GM21619 (cell line): Measurements from ENCODE around the gene NPTX1.

Experiments used
- ATAC-seq: cut with Tn5 transposase; IDR thresholded peaks from one replicate; pipeline ENCODE4 v1.9.1; 2021; ENCODE audit not compliant: unreplicated experiment

NPTX1 gene

GRCh38 chr17:80481284-80482057 lies 5.1 kb upstream of the NPTX1 start:
- ATAC-seq, result no peak

DNA sequence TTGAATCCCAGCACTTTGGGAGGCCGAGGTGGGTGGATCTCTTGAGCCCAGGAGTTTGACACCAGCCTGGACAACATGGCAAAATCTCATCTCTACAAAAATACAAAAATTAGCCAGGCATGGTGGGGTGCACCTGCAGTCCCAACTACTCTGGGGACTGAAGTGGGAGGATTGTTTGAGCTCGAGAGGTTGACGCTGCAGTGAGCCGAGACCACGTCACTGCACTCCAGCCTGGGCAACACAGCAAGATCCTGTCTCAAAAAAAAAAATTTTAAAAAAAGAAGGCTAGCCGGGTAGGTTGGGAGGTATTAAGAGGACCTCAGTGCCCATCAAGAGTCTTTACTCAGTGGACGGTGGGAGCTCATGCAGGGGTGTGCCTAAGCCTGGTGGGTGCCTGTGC lies 3.8 kb upstream of the NPTX1 start:
- ATAC-seq, result no peak

DNA sequence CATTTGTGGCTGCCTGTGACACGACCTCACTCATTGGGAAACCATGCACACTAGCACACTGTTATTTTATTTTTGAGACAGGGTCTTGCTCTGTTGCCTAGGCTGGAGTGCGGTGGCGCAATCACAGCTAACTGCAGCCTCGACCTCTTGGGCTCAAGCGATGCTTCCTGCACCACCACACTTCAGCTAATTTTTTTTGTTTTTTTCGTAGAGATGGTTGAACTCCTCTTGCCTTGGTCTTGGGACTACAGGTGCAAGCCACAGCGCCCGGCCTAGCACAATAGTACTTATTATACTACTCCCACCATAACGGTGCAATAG lies 2.8 kb upstream of the NPTX1 start:
- no peak for ATAC-seq

DNA sequence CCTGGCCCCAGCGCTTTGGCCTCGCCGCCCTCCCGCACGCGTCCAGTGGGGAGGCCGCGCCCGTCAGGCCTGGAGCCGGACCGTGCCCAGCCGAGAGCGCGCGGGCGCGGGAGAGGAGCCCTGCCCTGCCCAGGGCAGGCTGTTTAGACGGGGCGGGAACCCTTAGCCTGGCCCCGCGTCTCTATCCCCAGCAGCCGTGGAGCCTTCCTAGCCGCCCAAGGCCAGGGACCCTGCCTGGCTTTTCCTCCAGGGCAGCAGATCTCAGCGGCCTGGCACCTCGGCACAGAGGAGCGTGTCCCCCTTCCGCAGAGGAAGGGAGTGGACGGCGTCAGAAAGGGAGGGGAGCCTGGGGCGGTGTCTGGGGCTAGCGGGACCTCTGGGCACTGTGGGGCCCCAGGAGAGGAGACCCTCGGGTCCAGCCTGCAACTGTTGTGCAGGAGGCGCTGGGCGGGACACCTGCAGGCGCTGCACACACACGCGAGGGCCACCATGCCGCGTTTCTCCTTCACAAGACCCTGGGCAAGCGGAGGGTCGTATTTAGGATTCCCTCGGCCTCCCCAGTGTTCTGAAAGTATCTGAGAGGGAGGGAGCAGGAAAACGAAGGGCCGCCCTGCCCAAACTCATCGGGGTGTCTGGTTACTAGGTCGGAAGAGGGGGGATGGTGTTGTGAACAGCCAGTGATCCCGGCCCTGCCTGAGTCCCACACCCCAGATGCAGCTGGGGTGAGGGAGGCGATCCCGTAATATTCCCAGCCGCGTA lies 2.3 kb upstream of the NPTX1 start:
- no peak for ATAC-seq

DNA sequence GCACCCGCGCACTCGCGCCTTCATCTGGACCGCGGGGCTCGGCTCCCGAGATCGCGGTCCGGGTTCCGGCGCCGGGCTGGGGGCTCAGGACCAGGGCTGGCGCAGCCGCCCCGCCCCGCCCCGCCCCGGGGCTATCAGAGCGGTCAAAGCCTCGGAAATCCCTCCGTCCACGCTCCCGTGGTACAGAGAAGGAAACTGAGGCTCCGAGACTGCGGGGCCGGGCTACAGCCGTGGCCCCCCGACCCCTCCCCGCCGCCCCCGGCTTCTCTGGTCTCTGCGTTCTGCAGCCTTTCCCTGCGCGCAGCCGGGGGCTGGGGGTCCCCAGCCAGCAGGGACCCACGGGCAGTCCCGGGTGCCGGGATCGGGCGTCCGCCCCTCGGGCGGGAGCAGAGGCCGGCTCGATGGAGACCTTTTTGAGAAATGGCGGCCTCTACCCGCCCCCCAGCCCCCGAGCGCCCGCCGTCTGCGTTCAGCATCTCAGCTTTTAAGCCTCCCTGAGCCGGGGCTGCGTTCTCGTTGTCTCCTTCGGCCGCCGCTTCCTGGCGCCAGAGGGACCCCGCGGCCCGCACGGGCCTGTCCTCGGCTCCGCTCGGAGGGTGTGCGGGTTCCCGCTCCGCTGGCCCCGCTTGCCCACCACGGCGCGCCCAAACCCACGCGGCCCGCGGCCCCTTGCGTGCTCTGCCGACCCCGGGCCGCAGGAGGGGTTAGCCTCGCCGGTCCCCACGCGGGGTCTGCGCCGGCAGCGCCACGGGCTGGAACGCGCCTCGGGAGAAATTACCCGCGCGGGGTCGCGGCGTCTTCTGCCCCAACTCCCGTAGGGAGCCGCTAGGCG lies 1.5 kb upstream of the NPTX1 start:
- no peak for ATAC-seq

DNA sequence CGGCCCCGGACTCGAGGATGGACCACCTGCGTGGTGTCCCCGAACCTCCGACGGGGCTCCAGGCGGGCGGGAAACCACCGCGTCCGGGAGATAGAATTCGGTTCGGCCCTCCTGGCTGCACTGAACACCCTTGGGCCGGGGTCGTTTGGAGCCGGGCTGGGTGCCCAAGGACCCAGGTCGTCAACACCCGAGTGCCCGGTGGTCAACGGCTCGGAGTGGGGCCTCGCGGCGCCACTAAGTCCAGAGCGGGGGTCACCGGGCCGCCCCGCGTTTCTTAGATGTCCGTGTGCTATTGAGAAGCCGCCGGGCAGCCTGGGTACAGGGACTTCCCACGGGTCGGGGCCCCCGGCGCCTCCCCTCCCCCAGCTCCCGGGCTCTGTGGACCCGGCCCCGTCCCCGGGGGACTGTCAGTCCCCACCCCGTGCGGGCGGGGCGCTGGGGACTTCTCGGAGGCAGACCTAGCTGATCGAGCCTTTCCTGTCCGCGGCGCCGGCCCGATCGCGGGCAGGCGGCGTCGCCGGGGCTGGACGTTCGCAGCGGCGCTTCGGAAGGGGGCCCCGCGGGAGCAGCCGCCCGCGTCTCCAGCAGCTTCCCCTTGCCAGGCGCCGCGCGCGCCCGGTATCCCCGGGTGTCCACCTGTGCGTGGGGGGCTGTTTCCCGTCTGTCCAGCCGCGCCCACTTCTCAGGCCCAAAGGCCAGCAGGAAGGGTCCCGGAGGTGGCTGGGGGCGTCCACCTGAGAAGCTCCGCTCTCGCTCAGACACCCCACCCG lies 655 bp upstream of the NPTX1 start:
- no peak for ATAC-seq

GRCh38 chr17:80474961-80475909 lies 1.2 kb downstream of the NPTX1 start:
- ATAC-seq, result no peak

DNA sequence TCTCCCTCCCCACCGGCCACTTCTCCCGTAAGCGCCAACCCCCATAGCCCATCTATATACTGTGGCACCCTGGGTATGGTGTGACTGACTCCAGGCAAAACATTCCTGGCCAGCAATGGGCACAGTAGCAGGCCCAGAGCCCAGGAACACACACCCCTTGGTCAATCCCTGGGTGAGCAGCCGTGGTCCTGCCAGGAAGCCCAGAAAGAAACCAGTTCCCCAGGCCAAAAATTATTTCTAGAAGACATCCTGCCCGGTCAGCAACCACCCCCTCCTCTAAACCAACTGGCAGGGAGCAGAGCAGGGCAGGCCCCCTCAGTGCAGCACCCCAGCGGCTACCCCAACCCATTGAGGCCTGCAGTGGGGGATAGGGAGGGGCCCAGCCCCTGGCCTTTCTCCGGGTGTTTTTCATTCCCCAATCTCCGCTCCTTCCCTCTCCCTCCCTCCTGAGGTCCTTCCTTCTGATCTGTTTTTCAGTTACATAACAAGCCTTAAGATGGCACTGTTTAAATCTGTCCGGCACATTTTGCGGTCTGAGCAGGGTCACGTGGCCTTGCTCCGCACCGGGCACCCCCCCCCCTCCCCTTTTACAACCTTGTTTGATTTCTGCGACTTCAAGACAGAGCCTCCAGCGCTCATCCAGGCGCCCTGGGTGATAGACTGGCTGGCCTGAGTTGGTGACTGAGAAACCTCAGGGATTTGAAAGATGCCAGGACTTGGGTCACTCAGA lies 2.0 kb downstream of the NPTX1 start:
- no peak for ATAC-seq

GRCh38 chr17:80473701-80474100 lies 2.7 kb downstream of the NPTX1 start:
- no peak for ATAC-seq

DNA sequence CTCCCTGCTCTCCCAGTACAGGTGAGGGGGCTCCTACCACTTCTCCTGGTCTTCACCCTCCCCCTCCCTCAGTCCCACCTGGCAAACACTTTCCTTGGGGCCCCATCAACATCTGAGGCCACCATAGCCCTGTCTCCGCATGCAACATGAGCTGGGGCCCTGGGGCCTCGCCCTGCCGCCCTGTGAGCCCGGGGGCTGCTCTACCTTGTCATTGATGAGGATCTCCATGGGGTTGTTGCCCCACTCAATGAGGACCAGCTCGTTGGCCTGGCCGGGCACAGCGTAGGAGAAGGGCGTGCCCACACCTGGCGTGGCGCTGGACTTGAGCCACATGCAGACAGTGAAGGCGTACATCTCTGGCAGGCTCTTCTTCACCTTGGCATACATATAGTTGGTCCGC lies 3.4 kb downstream of the NPTX1 start:
- ATAC-seq, result no peak

GRCh38 chr17:80471922-80472321 lies 4.5 kb downstream of the NPTX1 start:
- ATAC-seq, result no peak

GRCh38 chr17:80470603-80471002 lies 5.8 kb downstream of the NPTX1 start:
- no peak for ATAC-seq

GRCh38 chr17:80469667-80470066 lies 6.7 kb downstream of the NPTX1 start:
- ATAC-seq, result no peak

DNA sequence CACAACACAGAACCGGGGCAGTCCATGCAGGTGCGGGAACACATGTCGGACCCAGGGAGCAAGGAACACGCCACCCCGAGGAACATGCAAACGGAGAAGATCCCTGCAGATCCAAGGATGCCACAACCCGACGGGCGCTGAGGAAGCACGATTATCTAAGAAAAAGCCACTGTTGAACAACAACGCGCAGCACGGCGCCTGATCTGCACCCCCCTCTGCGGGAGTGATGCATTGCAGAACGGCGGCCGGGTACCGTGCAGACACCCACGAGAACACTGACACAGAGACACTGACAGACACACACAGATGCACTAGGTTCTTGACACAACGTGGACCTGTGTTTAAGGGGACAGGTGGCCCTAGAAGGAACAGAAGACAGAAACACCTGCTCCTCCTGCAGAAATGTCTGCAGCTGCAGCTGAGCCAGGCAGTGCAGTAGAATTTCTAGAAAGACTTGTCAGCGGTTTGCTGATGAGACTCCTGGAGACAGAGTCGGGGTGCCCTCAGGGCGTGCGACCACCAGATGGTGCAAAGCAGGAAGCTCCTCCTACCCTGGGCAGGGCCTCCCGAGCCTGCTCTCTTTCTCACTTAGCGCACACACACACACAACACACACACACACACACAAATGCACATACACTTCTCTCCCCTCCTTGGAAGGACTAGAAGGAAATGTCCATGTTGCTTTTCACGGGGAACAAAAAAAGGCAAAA lies 7.5 kb downstream of the NPTX1 start:
- no peak for ATAC-seq

DNA sequence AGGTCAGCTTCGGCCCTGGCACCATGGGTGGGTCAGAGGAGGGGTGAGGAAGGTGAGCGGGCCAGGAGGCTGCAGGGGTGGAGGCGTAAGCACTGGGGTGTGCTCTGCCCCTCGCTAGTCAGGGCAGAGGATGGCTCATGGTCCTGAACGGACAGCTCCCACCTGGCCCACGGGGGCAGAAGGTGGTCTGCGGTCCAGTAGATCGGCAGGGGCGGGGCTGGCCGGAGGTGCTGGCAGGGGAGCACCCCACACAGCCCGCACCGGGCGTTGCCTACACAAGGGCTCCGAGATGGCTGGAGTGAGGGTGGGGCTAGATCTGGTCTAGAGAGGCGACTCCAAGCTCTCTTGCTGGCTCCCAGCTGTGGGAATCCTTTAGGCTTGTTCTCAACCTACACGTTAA lies 8.2 kb downstream of the NPTX1 start:
- ATAC-seq, result no peak

GRCh38 chr17:80466188-80466705 lies 10.2 kb downstream of the NPTX1 start:
- ATAC-seq, result no peak

GRCh38 chr17:80465327-80465974 lies 11.0 kb downstream of the NPTX1 start:
- ATAC-seq, result no peak

GRCh38 chr17:80464486-80464885 lies 11.9 kb downstream of the NPTX1 start:
- no peak for ATAC-seq
